Kidney epithelial cell (primary cell): ENCODE data around the gene ARL5C. TPM values are rescaled to one million over a fixed set of nuclear protein-coding genes. Genes with fewer than 3 reads are reported as not detected.

Experiments
- DNase-seq: peaks from one replicate; pipeline ENCODE4 v3.0.0-alpha.2; 2010; ENCODE audit warnings: low read depth
- H3K27me3 ChIP-seq: 2 replicates; pipeline ENCODE4 v1.6.0; 2011; ENCODE audit warnings: low read length; ENCODE audit not compliant: control insufficient read depth, insufficient read depth
- H3K36me3 ChIP-seq: 2 replicates; pipeline ENCODE4 v1.5.1; 2011; ENCODE audit warnings: low read length; ENCODE audit not compliant: control insufficient read depth, insufficient read depth
- H3K4me3 ChIP-seq: 2 replicates; pipeline ENCODE4 v1.5.1; 2011; ENCODE audit warnings: low read depth, mild to moderate bottlenecking, control low read depth, low read length
- CTCF ChIP-seq: IDR thresholded peaks from 2 replicates; pipeline ENCODE4 v1.5.1; 2011; ENCODE audit warnings: mild to moderate bottlenecking, moderate library complexity, low read length, control low read depth, inconsistent platforms; ENCODE audit not compliant: insufficient read depth, poor library complexity, severe bottlenecking
- total RNA-seq: library from RNA; depleted of rRNA; stranded (reverse); fragments of >200 nt; gene quantifications from 2 replicates; pipeline ENCODE4 v1.2.3, GENCODE V29; 2015

Gene ARL5C
- total RNA-seq, 1 donor from 2014 or later: not detected

- Histone ChIP-seq H3K27me3 (peaks cover 26% of the 10 kb centered on the region), H3K36me3 (no peaks in the 10 kb centered on the region), H3K4me3 (no peak overlapping the region)
- DNase-seq: no peak
- TF ChIP-seq CTCF: no peak
These were observed 52.1 kb downstream of the ARL5C start for GRCh38 chr17:39113871-39114270.

- Histone ChIP-seq H3K4me3 (no peak overlapping the region), H3K36me3 (no peaks in the 10 kb centered on the region), H3K27me3 (peaks cover 50% of the 10 kb centered on the region)
- no peak for TF ChIP-seq CTCF
- no peak for DNase-seq
These were observed 55.4 kb downstream of the ARL5C start for GRCh38 chr17:39110435-39111136.

GRCh38 chr17:39108461-39109375 is 57.2 kb downstream of the ARL5C start:
- Histone ChIP-seq H3K36me3 (no peaks in the 10 kb centered on the region), H3K4me3 (no peak overlapping the region), H3K27me3 (peaks cover 55% of the 10 kb centered on the region)
- DNase-seq: no peak
- TF ChIP-seq CTCF: no peak

- Histone ChIP-seq H3K4me3 (no peak overlapping the region), H3K27me3 (peaks cover 55% of the 10 kb centered on the region), H3K36me3 (no peaks in the 10 kb centered on the region)
- DNase-seq: no peak
- TF ChIP-seq CTCF: no peak
These were observed 58.0 kb downstream of the ARL5C start for GRCh38 chr17:39107973-39108372.

- no peak for DNase-seq
- no peak for TF ChIP-seq CTCF
- no peaks in the 10 kb centered on the region for H3K36me3 ChIP-seq
These were observed 58.8 kb downstream of the ARL5C start for GRCh38 chr17:39107155-39107554.

More at GRCh38 chr17:39107155-39107554, 58.8 kb downstream of the ARL5C start:
- Histone ChIP-seq H3K27me3 (peaks cover 52% of the 10 kb centered on the region), H3K4me3 (no peak overlapping the region)

Other genes with a start within 250 kb of the ARL5C start
- not detected in 2 replicates for gene FBXO47, start 198.8 kb downstream of the ARL5C start, total RNA-seq
- under 0.01 and 0.67 TPM in 2 replicates for gene PLXDC1, start 14.5 kb downstream of the ARL5C start, total RNA-seq
- 6.0 and 7.1 TPM in 2 replicates for gene CACNB1, start 31.5 kb upstream of the ARL5C start, total RNA-seq
- 3,729 and 4,555 TPM in 2 replicates for gene RPL19, start 34.1 kb upstream of the ARL5C start, total RNA-seq
- gene STAC2, start 59.8 kb upstream of the ARL5C start, total RNA-seq: not detected in 2 replicates
- gene FBXL20, start 235.5 kb upstream of the ARL5C start, total RNA-seq: 12.1 and 16.3 TPM in 2 replicates